ENCODE measurements around the gene SYNPO2.

- TF ChIP-seq CTCF (IDR thresholded peaks at IDR 0.05 in 8 of 11, conservative IDR thresholded peaks at IDR 0.05 in 3 of 11): peak in 8 of 11 experiments; percentile 26 to 56 (median 48)
- no peak for TF ChIP-seq POLR2A (IDR thresholded peaks at IDR 0.05)
- no peak for TF ChIP-seq POLR2AphosphoS5 (IDR thresholded peaks at IDR 0.05)
Observed at GRCh38 chr4:118865091-118865708, 23.5 kb upstream of the SYNPO2 start.
